Measurements from ENCODE around the gene VAC14.

GRCh38 chr16:70703835-70704381, 97.0 kb downstream of the VAC14 start:
- TF ChIP-seq CTCF (IDR thresholded peaks at IDR 0.05) (no peak), POLR2A (IDR thresholded peaks at IDR 0.05) (no peak), EP300 (IDR thresholded peaks at IDR 0.05) (no peak)

Data from suprapubic skin (tissue), 3 donors.